PC-9 (cell line): ENCODE results near the gene USH1G. TPM values are rescaled to one million over a fixed set of nuclear protein-coding genes. Genes with fewer than 3 reads are reported as not detected.

ENCODE experiments used
- BruUV-seq: library from RNA; stranded (reverse); fragments of 400-500 nt; replicated peaks from 2 replicates; lab custom pipeline; 2021; lab: Mats Ljungman, UMichigan
- CTCF ChIA-PET: fragments of 300-600 bp; sonication (Branson Sonifier 250); formaldehyde crosslinking; loops from one replicate; lab custom pipeline; 2022; ENCODE audit warnings: antibody characterized with exemption; lab: Charles Lee
- POLR2A ChIA-PET: fragments of 300-600 bp; sonication (Branson Sonifier 250); formaldehyde crosslinking; loops from one replicate; lab custom pipeline; 2022; ENCODE audit warnings: antibody characterized with exemption; ENCODE audit not compliant: unreplicated experiment; lab: Charles Lee
- DNase-seq, 2 experiments: peaks; one replicate each; pipeline versions ENCODE4 v3.0.0 to v3.0.0-alpha.2; 2015 to 2022; ENCODE audit warnings: mixed read lengths in 1 of 2
- H2AFZ ChIP-seq: fragments of 200-600 bp; sonication (generic); 2 replicates; pipeline ENCODE4 v1.8.1; 2017; ENCODE audit warnings: antibody characterized with exemption
- H3F3A ChIP-seq: fragments of 200-600 bp; sonication (generic); 2 replicates; pipeline ENCODE4 v1.8.1; 2017; ENCODE audit warnings: antibody characterized with exemption, mild to moderate bottlenecking, low read depth; ENCODE audit not compliant: insufficient read depth
- H3K27ac ChIP-seq: fragments of 200-600 bp; sonication (generic); 2 replicates; pipeline ENCODE4 v1.6.1; 2016; ENCODE audit warnings: mixed run types
- H3K27me3 ChIP-seq: fragments of 200-600 bp; sonication (generic); 2 replicates; pipeline ENCODE4 v1.6.1; 2016; ENCODE audit warnings: low read depth, mixed run types; ENCODE audit not compliant: insufficient read depth
- H3K36me3 ChIP-seq: fragments of 200-600 bp; sonication (generic); 2 replicates; pipeline ENCODE4 v1.6.1; 2016; ENCODE audit warnings: low read depth, mixed run types
- H3K4me1 ChIP-seq: fragments of 200-600 bp; sonication (generic); replicated peaks from 2 replicates; pipeline ENCODE4 v1.6.1; 2016; ENCODE audit warnings: mixed run types; ENCODE audit not compliant: insufficient read depth
- H3K4me2 ChIP-seq: fragments of 200-600 bp; sonication (generic); 2 replicates; pipeline ENCODE4 v1.6.1; 2017; ENCODE audit warnings: mixed run types
- H3K4me3 ChIP-seq: fragments of 200-600 bp; sonication (generic); 2 replicates; pipeline ENCODE4 v1.6.1; 2016; ENCODE audit warnings: mixed run types
- H3K79me2 ChIP-seq: fragments of 200-600 bp; sonication (generic); 2 replicates; pipeline ENCODE4 v1.6.1; 2017; ENCODE audit warnings: low read depth, mixed run types
- H3K9me2 ChIP-seq: fragments of 200-600 bp; sonication (generic); 2 replicates; pipeline ENCODE4 v1.8.1; 2017; ENCODE audit warnings: mild to moderate bottlenecking; ENCODE audit not compliant: insufficient read depth
- H3K9me3 ChIP-seq: fragments of 200-600 bp; sonication (generic); 2 replicates; pipeline ENCODE4 v1.8.1; 2016; ENCODE audit warnings: low read depth; ENCODE audit not compliant: insufficient read depth
- H4K20me1 ChIP-seq: fragments of 200-600 bp; sonication (generic); 2 replicates; pipeline ENCODE4 v1.8.1; 2017; ENCODE audit not compliant: insufficient read depth
- CTCF ChIP-seq: fragments of 200-600 bp; sonication (generic); conservative IDR thresholded peaks from 2 replicates; pipeline ENCODE4 v1.6.1; 2017; ENCODE audit warnings: mixed run types, antibody characterized with exemption, mild to moderate bottlenecking, moderate library complexity
- EZH2 ChIP-seq: fragments of 200-600 bp; sonication (generic); IDR thresholded peaks from 2 replicates; pipeline ENCODE4 v1.8.0; 2017; ENCODE audit warnings: antibody characterized with exemption, low read depth
- intact Hi-C: fragments of 100-400 bp; cut with micrococcal nuclease; formaldehyde crosslinking; loops from one replicate; pipeline ENCODE4 v1.10.0; 2022; ENCODE audit not compliant: unreplicated experiment
- total RNA-seq: library from RNA; stranded (reverse); gene quantifications from 2 replicates; pipeline ENCODE4 v1.2.3, GENCODE V29; 2021

The USH1G gene
- total RNA-seq, 1 experiment from 2014 or later, result 0.22 TPM

DNA sequence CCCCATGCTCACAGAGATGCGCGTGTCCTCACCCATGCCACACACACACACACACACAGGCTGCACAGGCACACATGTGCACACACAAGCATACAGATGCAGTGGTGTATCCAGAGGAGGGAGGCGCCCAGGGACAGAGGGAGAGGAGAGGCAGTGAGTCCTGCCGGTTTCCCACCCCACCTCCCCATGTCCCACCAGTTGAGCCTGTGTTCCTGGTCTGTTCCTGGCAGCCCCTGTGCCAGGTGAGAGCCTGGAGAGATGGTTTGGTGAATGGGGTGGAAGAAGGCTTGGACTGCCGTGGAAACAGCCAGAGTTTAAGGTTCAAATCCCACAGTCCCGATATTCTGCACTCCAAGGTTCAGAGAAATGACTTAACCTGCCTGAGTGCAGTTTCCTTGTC, 19.4 kb downstream of the USH1G start:
- no peak overlapping the region for H3K27ac ChIP-seq
- peaks cover 15% of the 10 kb centered on the region for H3K4me1 ChIP-seq
- H2AFZ ChIP-seq, result no peak overlapping the region
- H3K79me2 ChIP-seq, result no peaks in the 10 kb centered on the region
- peaks cover 11% of the 10 kb centered on the region; the same call in 1 of the 2 replicates for H3F3A ChIP-seq
- no peak overlapping the region for H3K4me2 ChIP-seq
- no peaks in the 10 kb centered on the region for H4K20me1 ChIP-seq
- H3K27me3 ChIP-seq, result 0 out of 2 replicates have a peak, but pooled peaks cover 16% of the 10 kb centered on the region
- CTCF ChIA-PET, result interaction anchor here (0.8 kb wide), 1 partner anchor 29 kb away, joined by 4 read pairs; no protein-coding TSS in a partner anchor
- H3K9me3 ChIP-seq, result no peaks in the 10 kb centered on the region
- no peak for DNase-seq
- no peaks in the 10 kb centered on the region for H3K9me2 ChIP-seq
- TF ChIP-seq CTCF, result no peak
- no TSS peak for BruUV-seq
- intact Hi-C loops, result no loop called here
- H3K36me3 ChIP-seq, result no peaks in the 10 kb centered on the region
- POLR2A ChIA-PET, result no interaction called here
- H3K4me3 ChIP-seq, result no peak overlapping the region

GRCh38 chr17:74903034-74903433, 20.0 kb downstream of the USH1G start:
- no peaks in the 10 kb centered on the region for H3K9me3 ChIP-seq
- H3K79me2 ChIP-seq, result no peaks in the 10 kb centered on the region
- no TSS peak for BruUV-seq
- H3K4me2 ChIP-seq, result no peak overlapping the region
- no peak for TF ChIP-seq CTCF
- no peak overlapping the region for H2AFZ ChIP-seq
- ChIA-PET CTCF (interaction anchor here (0.8 kb wide), 1 partner anchor 29 kb away, joined by 4 read pairs; no protein-coding TSS in a partner anchor), POLR2A (interaction anchor here (0.6 kb wide), 1 partner anchor 74 kb away, joined by 5 read pairs; no protein-coding TSS in a partner anchor)
- H3F3A ChIP-seq, result peaks cover 8% of the 10 kb centered on the region; the same call in 1 of the 2 replicates
- DNase-seq, result no peak
- peaks cover 9% of the 10 kb centered on the region for H3K4me1 ChIP-seq
- intact Hi-C loops, result no loop called here
- H4K20me1 ChIP-seq, result no peaks in the 10 kb centered on the region
- H3K4me3 ChIP-seq, result no peak overlapping the region
- H3K36me3 ChIP-seq, result no peaks in the 10 kb centered on the region
- 0 out of 2 replicates have a peak, but pooled peaks cover 16% of the 10 kb centered on the region for H3K27me3 ChIP-seq
- H3K27ac ChIP-seq, result no peak overlapping the region
- H3K9me2 ChIP-seq, result no peaks in the 10 kb centered on the region

GRCh38 chr17:74901353-74902135, 21.5 kb downstream of the USH1G start:
- Histone ChIP-seq H3K4me1 (no peaks in the 10 kb centered on the region), H2AFZ (no peak overlapping the region), H3K4me2 (no peak overlapping the region), H3K9me3 (no peaks in the 10 kb centered on the region), H4K20me1 (no peaks in the 10 kb centered on the region), H3K9me2 (no peaks in the 10 kb centered on the region), H3K79me2 (no peaks in the 10 kb centered on the region), H3K27ac (no peak overlapping the region), H3K27me3 (peaks cover 20% of the 10 kb centered on the region), H3K4me3 (no peak overlapping the region), H3K36me3 (no peaks in the 10 kb centered on the region), H3F3A (no peaks in the 10 kb centered on the region)
- DNase-seq, result no peak
- TF ChIP-seq CTCF (no peak), EZH2 (no peak)
- ChIA-PET POLR2A (no interaction called here), CTCF (no interaction called here)
- BruUV-seq, result no TSS peak
- intact Hi-C loops, result no loop called here
